Testis (tissue), 3 donors: ENCODE data around the gene FAU. TPM values are rescaled to one million over a fixed set of nuclear protein-coding genes. Genes with fewer than 3 reads are reported as not detected.

Experiments used
- DNase-seq: peaks from one replicate; pipeline ENCODE4 v3.0.0-alpha.2; 2019
- H3K27ac ChIP-seq, 2 donors: fragments of 200-600 bp; sonication (generic); one replicate each; pipeline ENCODE4 v1.5.1; 2019
- H3K27me3 ChIP-seq: fragments of 200-600 bp; sonication (generic); one replicate; pipeline ENCODE4 v1.5.1; 2019
- H3K36me3 ChIP-seq: fragments of 200-600 bp; sonication (generic); one replicate; pipeline ENCODE4 v1.5.1; 2017; ENCODE audit warnings: low read depth; ENCODE audit errors: missing control alignments
- H3K4me1 ChIP-seq: fragments of 200-600 bp; sonication (generic); one replicate; pipeline ENCODE4 v1.5.1; 2019
- H3K4me3 ChIP-seq, 2 donors: fragments of 200-600 bp; sonication (generic); one replicate each; pipeline ENCODE4 v1.5.1; 2017 to 2019
- H3K9me3 ChIP-seq: fragments of 200-600 bp; sonication (generic); one replicate; pipeline ENCODE4 v1.5.1; 2017
- POLR2A ChIP-seq: fragments of 450-650 bp; IDR thresholded peaks from one replicate; pipeline ENCODE4 v1.6.1; 2017; ENCODE audit warnings: antibody characterized with exemption, mild to moderate bottlenecking, moderate library complexity
- WGBS, 2 donors: methylation state at CpG; one replicate each; pipeline ENCODE4 v1.1.5; 2018; 5-methylcytosine and 5-hydroxymethylcytosine counted together
- intact Hi-C: fragments of 100-400 bp; cut with DNase I; formaldehyde crosslinking; loops from one replicate; pipeline ENCODE4 v1.15.1; 2023; ENCODE audit warnings: low total_unique reads
- polyA plus RNA-seq: library from polyadenylated mRNA; stranded (reverse); fragments of 350-450 nt; fragmentation: Illumina TruSeq; extraction: RNeasy Lipid Tissue Mini Kit (QIAGEN cat#74804); gene quantifications from one replicate; pipeline ENCODE4 v1.2.3, GENCODE V29; 2014; ENCODE audit warnings: low read depth, low replicate concordance; ENCODE audit not compliant: insufficient read depth
- total RNA-seq, 2 donors: library from RNA; depleted of rRNA; stranded (reverse); fragments of >200 nt; gene quantifications; one replicate each; pipeline ENCODE4 v1.2.3, GENCODE V29; 2016
- TF ChIP-seq, protein P1 (sequence below), 3 experiments: fragments of 450-650 bp in 2 of 3; fragments of 200-600 bp in 1 of 3; sonication (generic) in 1 of 3; IDR thresholded peaks; one replicate each; pipeline ENCODE4 v1.5.1; 2016 to 2019; ENCODE audit warnings: antibody characterized with exemption in 3 of 3, mild to moderate bottlenecking in 2 of 3, moderate library complexity in 1 of 3

Gene FAU
- total and polyA plus RNA-seq, 3 donors from 2014 or later = 441 to 761 (median 583) TPM

DNA sequence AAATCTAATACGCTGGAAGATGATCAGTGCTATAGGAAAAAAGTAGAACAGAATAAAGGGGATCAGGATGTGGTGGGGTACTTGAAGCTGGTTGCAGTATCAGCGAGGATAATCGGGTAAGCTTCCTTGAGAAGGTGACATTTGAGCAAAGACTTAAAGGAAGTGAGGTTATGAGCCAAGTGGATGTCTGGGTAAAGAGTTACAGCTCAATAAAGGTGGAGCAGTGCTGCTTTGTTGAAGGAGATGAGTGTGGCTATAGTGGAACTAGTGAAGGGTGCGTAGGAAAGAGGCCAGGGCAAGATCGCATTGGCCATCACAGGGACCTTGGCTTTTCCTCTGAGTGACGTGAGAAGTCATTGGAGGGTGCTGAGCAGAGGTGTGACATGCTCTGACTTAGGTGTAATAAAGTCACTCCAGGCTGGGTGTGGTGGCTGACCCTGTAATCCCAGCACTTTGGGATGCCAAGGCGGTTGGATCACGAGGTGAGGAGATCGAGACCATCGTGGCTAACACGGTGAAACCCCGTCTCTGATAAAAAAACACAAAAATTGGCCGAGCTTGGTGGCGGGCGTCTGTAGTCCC is 14.7 kb upstream of the FAU start:
- TF ChIP-seq, protein P1, sequence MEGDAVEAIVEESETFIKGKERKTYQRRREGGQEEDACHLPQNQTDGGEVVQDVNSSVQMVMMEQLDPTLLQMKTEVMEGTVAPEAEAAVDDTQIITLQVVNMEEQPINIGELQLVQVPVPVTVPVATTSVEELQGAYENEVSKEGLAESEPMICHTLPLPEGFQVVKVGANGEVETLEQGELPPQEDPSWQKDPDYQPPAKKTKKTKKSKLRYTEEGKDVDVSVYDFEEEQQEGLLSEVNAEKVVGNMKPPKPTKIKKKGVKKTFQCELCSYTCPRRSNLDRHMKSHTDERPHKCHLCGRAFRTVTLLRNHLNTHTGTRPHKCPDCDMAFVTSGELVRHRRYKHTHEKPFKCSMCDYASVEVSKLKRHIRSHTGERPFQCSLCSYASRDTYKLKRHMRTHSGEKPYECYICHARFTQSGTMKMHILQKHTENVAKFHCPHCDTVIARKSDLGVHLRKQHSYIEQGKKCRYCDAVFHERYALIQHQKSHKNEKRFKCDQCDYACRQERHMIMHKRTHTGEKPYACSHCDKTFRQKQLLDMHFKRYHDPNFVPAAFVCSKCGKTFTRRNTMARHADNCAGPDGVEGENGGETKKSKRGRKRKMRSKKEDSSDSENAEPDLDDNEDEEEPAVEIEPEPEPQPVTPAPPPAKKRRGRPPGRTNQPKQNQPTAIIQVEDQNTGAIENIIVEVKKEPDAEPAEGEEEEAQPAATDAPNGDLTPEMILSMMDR (IDR thresholded peaks at IDR 0.05) = no peak
- no peak for TF ChIP-seq POLR2A
- no peak overlapping the region for H3K27ac ChIP-seq
- H3K36me3 ChIP-seq = no peaks in the 10 kb centered on the region
- peaks cover 24% of the 10 kb centered on the region for H3K4me1 ChIP-seq
- intact Hi-C loops = no loop called here
- no peak for DNase-seq
- no peaks in the 10 kb centered on the region for H3K27me3 ChIP-seq
- H3K9me3 ChIP-seq = no peaks in the 10 kb centered on the region
- H3K4me3 ChIP-seq = no peak overlapping the region
- 61 to 89% methylated on average over 15 of the region's 15 CpGs for WGBS, 2 donors

DNA sequence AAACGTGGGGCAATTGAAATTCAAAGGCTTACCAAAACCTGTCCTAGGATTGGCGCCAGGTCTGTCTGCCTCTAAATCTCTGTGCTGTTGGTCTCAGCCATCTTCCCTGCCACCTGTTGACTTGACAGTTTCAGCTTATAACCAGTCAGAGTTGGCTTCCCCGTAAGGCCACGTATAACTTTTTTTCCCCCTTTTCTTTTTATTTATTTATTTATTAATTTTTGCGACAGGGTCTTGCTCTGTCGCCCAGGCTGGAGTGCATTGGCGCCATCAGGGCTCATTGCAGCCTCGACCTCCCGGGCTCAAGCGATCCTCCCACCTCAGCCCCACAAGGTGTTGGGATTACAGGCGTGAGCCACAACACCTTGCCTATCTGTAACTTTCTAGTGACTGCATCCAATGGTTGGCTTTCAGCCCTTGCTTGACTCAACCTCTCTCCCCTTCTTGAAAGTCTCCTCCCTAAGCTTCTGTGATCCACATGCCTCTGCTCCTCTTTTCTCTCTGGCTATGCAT is 13.8 kb upstream of the FAU start:
- Histone ChIP-seq H3K9me3 (no peaks in the 10 kb centered on the region), H3K27ac (peak overlapping the region; percentile 95 to 98), H3K27me3 (no peaks in the 10 kb centered on the region), H3K36me3 (no peaks in the 10 kb centered on the region), H3K4me3 (peak overlapping the region; percentile 89 to 92), H3K4me1 (peaks cover 24% of the 10 kb centered on the region)
- DNase-seq = no peak
- TF ChIP-seq POLR2A = no peak
- TF ChIP-seq, protein P1 (IDR thresholded peaks at IDR 0.05) = no peak
- intact Hi-C loops = no loop called here
- 32 to 37% methylated on average over 11 of the region's 11 CpGs for WGBS, 2 donors

DNA sequence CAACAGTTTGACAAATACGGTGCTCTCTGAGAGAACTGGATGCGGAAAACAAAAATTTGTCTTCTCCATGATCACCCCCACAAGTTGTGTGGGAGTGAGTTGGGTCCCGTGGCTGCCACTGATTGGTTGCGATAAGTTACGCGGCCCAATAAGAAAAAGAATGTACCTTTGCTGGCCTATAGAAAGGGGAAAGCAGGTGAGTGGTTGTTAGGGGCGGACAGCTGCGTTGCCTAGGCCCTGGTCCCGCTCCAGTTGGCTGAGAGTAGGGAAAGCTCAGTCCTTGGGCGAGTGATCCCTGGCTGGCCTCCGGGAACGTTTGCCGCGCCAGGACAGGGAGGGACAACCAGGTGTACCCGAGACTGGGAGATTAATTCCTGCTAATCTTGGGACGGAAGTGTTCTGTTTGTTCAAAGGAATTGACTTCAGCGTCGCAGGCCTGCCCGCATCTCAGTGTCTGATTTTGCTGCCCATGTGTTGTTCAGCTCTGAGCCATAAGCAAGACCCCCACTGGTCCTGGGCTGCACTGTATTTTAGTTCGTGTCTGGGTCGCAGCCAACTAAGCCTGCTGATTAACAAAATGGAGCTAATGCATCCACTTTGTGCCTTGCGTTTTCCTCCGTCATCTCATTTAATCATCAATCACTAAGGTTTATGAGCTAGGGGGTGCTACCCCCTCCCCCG is 13.2 kb upstream of the FAU start:
- WGBS, 2 donors = 1 to 3% methylated on average over 18 to 24 of the region's 24 CpGs
- peak; percentile 96 for DNase-seq
- Histone ChIP-seq H3K9me3 (no peaks in the 10 kb centered on the region), H3K4me3 (peak overlapping the region; percentile 89 to 92), H3K4me1 (peaks cover 24% of the 10 kb centered on the region), H3K36me3 (no peaks in the 10 kb centered on the region), H3K27me3 (no peaks in the 10 kb centered on the region), H3K27ac (peak overlapping the region; percentile 95 to 98)
- TF ChIP-seq POLR2A = no peak
- TF ChIP-seq, protein P1 (IDR thresholded peaks at IDR 0.05) = no peak
- intact Hi-C loops = no loop called here

DNA sequence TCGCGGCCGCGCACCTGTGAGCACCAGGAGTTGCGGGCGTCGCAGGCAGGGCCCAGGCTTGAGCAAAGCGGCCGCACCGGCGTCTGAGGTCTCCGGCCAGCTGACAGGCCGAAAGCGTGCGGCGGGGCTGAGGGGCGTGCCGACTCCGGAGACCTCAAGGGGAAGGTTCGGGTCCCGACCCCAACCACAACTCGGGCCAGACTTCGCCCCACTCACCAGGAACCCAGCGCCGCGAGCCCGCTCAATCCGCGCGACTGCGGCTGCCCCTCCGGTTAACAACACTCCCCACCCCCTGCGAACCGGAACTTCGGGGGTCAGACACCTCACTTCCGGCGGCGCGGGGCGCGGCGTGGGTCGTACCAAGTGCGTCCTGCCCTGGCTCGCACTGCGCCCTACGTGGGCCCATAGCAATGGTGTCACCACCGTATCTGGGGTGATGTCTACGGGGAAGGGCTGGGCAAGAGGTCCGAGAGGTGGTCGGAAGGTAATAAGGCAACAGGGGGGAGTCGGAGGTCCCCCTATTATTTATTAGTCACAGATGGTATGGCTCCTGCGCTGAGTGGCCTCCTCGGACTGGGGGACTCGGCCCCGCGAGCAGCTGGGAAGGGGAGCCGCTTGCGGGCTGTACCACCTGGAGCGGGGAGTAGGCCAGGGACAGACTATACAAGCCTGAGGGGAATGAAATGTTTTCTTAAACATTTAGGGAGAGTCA is 12.5 kb upstream of the FAU start, which contains the start of gene SYVN1:
SYVN1 (minus strand) TSS at position 280 of the 712 bp plus-strand sequence. CDS start 918 bp downstream, outside the sequence.
- intact Hi-C loops = no loop called here
- H3K4me1 ChIP-seq = peaks cover 24% of the 10 kb centered on the region
- TF ChIP-seq, protein P1 (IDR thresholded peaks at IDR 0.05) = peak in 2 of 3 experiments; percentile 7 to 17
- TF ChIP-seq POLR2A = peak; percentile 84
- peak; percentile 94 for DNase-seq
- WGBS, 2 donors = 0% methylated on average over 12 to 54 of the region's 60 CpGs
- peak within 1 kb of the TSS; percentile 89 to 92 for H3K4me3 ChIP-seq
- H3K9me3 ChIP-seq = no peaks in the 10 kb centered on the region
- H3K27ac ChIP-seq = peak within 1 kb of the TSS; percentile 95 to 98
- no peaks in the 10 kb centered on the region for H3K27me3 ChIP-seq
- no peaks in the 10 kb centered on the region for H3K36me3 ChIP-seq
